HG02970 (cell line): ENCODE measurements around the gene CERT1.
"Not testable (repeated sequence)": the region's sequence is repeated elsewhere in the genome, so short reads cannot be mapped to it uniquely, and the experiment has no call there.

Experiments used
- ATAC-seq: cut with Tn5 transposase; IDR thresholded peaks from one replicate; pipeline ENCODE4 v1.9.1; 2021; ENCODE audit warnings: mild to moderate bottlenecking, moderate library complexity, moderate number of reproducible peaks; ENCODE audit not compliant: unreplicated experiment, low FRiP score

Gene CERT1

DNA sequence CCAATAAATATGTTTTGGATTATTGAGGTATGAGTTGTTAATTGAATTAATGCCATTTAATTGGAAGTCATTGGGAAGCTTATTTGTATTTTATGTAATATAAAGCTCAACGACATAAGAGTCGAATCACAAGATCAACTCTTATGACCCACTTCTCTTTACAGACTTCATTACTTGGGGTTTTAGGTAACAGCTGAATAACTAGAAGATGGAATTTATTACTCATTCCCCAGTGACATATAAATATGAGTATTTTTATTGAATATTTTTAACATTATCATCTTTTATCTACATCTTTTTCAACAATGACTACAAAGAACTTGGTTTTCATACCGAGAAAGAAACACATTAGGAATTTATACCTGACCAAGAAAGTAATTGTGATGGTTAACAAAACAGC lies 153.3 kb downstream of the CERT1 start:
- no peak for ATAC-seq

DNA sequence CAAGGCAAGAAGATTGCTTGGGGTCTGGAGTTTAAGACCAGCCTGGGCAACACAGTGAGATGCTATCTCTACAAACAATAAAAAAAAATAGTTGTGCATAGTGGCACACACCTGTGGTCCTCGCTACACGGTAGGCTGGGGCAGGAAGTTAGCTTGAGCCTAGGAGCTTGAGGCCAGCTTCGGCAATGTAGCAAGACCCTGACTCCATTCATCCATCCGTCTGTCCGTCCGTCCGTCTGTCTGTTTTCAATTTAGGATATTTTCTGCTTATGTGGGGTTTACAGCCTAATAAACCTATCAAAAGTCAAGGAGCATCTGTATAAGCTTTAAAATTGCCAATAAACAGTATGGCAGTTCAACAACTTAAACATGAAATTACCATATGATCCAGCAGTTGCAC lies 154.7 kb downstream of the CERT1 start:
- ATAC-seq: no peak

DNA sequence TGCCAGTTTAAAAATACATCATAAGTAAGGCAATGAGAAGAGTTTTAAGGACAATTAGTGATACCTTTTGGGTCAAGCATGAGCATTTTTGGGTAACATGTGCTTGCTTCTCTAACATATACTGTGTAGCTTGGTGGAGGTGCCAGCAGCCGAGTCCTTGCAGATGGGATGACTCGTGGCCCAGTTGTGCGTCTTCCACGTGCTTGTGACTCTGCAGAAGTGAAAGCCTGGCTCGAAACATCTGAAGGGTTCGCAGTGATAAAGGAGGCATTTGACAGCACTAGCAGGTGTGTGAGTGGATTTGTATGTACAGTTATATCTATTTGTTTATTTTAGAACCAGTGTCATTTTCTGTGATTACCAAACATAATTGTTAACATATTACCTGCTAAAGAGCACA lies 156.2 kb downstream of the CERT1 start:
- ATAC-seq: no peak

DNA sequence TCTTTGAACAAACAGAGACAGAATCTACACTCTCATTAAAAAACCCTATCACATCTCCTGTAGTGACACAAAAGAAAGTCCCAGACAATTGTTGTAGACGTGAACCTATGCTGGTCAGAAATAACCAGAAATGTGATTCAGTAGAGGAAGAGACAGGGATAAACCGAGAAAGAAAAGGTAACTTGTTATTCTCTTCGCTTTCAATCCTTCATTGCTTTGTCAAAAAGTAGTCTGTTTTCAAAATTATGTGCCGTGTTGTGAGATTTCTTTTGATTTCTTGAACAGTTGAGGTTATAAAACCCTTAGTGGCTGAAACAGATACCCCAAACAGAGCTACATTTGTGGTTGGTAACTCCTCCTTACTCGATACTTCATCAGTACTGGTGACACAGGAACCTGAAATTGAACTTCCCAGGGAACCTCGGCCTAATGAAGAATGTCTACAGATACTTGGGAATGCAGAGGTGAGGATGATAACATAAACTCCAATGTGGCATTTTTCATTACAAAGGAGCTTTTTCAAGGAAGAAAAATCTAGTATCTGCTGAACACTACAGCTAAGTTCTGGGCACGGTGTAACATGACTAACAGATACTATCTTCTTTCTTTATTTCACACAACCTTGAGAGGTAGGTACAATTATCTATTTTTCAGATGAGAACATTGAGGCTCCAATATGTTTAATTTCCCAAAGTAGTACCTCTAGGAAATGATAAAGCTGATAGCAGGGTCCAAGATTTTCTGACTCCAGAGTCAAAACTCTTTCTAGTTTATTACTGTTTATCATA lies 160.1 kb downstream of the CERT1 start:
- no peak for ATAC-seq

DNA sequence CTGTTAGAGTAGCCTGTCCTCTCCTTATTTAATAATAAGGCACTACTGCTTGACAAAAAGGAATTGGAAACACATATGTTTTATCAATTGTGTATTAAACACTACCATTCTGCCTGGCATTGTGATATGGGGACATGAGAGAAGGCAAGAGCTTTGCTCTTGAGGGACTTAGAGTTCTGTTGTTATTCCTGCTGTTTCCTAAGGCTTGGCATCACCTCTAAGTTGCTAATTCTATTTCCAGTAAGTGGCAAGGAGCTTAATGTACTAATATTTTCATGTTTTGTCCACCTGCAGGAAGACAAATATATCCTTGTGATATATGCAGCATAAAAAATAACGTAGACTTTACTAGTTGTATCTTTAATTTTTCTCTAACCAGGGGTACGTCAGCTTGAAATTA lies 161.8 kb downstream of the CERT1 start:
- no peak for ATAC-seq

DNA sequence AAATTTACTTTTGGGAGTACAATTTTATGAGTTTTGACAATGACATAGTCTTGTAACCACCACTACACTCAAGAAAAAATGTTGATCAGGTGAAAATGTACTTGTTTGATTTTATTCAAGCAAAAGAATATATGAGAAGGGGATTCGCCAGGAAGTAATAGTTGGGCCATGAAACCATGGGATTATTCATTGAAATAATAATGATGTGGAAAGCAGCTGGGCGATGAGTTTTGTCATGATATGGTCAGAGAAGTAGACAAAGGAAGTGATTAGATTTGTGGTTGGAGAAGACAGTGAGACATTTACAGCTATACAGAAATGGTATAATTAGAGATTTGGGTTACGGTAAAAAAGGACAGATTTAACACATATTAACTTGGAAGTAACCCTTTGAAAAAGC lies 163.2 kb downstream of the CERT1 start:
- ATAC-seq: no peak

DNA sequence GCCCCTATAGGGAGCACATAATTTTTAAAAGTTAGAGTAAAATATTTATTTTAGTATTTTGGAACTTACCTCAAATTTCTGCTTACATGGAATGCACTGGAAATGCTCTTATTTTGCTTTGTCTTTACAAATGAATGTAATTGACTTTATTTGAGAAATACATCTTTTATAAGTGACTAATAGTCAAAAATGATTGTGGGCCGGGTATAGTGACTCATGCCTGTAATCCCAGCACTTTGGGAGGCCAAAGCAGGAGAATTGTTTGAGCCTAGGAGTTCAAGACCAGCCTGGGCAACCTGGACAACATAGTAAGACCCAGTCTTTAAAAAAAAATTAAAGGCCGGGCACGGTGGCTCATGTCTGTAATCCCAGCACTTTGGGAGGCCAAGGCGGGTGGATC lies 168.6 kb downstream of the CERT1 start:
- no peak for ATAC-seq

DNA sequence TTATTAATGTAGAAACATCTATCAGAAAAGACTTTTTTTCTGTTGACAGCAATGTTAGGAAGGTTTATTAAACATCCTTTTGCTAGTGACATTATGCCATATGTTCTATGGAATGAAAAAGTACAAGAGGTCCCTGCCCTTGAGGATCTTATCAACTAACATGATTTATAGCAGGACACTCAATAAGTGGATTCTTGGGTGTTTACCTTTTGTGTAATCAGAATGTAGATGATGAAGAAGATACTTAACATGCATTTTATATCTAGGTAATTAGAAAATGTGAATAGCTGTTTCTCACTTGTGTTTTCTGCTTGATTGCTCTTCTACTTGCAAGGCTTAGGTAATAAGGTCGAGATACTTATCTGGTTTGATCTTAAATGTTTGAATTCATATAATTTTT lies 169.5 kb downstream of the CERT1 start:
- no peak for ATAC-seq

DNA sequence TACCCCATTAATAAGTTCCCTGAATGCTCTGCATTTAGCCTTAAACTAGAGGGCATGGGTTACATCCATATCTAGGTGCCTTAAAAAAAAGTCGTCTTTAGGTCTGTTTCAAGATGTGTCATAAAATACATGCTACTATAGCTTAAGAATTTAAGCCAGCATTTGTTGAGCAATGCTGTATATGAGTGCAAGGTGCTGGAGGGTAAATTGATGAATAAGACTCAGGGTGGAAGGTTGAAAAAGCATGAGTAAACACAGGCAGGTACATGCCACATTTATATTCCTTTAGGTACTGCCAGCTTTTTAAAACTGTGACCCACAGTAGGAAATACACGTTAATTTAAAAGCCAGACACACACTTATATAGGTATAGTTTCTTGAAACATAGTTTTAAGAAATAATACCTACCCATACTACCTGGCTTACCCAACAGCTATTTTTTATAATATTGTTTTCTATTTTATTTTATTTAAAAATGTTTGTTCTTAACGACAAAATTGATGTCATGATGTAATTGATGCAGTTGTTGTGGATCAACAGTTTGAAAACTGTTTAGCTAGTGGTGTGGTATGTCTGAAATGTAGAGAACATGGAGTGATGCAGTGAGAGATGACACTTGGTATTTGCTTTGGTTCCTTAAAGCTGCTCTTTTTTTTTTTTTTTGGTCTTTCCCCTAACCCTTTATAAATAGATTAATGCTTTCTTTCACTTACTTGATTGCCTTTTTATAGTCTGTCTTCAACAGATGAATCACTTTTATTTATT lies 170.5 kb downstream of the CERT1 start:
- no peak for ATAC-seq

DNA sequence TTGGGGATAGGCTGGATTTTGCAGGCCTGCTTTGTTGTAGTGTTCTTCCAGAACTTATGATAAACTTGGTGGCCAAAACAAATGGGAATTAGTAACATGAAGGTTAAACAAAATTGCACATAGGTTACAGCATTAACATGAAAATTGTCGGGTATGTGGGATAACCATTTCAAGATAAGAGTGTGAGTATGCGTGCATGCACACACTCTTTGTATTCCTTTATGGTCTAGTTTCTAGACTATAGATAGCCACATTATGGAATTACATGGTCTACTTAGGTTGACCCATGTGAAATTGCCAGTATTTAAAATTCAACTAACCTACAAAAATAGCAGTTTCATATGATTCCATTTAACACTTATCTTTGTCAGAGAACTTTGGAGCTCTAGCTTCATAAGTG lies 173.0 kb downstream of the CERT1 start:
- ATAC-seq: no peak

DNA sequence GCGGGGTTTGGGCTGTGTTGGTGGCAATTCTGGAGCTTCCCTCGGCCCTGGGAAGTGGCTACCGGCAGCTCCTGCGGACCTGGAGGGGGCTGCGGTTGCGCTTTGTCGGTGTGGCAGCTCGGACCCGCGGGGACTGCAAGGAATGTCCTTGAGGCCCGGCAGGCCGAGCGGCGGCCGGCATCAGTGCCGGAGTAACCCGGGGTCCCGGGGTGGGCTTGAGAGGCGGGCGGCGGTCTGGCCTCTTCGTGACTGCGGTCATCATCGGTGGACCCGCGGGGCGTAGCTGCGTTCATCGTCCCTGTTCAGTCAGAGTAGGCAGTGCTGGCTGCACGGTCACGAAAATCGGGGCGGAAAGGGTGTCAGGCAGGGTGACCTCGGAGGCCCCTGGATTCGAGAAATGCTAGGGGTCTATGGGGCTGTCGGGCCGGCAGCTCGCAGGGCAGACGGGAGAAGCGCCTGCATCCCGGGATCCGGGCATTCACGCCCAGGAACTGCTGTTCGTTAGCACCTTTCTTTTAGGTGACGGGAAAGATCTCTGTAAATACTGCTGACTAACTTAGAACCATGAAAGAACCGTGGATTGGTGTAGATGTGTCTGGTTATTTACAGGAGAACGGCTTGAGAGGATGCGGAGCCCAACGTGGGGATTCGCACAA lies 173.9 kb downstream of the CERT1 start:
- ATAC-seq: no peak

DNA sequence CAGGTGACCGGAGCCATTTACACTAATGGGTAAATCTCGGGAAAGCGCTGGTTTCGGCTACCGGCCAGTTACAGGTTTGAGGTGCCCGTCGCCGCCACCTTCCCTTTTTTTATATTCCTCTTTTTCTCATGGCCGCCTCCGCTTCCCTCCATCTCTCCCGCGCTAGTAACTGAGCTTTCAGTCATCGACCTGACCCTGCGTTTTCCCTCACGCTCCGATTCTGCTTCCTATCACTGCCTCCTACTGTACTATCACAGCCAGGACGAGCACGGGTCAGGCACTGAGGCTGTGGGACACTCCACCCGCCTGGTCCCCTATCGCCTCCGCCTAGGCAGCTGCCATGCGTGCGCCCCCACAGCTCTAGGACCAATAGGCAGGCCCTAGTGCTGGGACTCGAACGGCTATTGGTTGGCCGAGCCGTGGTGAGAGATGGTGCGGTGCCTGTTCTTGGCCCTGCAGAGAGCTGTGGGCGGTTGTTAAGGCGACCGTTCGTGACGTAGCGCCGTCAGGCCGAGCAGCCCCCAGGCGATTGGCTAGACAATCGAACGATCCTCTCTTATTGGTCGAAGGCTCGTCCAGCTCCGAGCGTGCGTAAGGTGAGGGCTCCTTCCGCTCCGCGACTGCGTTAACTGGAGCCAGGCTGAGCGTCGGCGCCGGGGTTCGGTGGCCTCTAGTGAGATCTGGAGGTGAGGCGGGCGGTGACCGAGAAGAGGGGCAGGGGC lies 174.7 kb downstream of the CERT1 start, which contains the start of gene HMGCR:
Gene HMGCR, plus strand, starts transcription at position 606 of the 722 bp plus-strand sequence. CDS start 5,386 bp downstream, outside the sequence.
- ATAC-seq: peak; percentile 98

DNA sequence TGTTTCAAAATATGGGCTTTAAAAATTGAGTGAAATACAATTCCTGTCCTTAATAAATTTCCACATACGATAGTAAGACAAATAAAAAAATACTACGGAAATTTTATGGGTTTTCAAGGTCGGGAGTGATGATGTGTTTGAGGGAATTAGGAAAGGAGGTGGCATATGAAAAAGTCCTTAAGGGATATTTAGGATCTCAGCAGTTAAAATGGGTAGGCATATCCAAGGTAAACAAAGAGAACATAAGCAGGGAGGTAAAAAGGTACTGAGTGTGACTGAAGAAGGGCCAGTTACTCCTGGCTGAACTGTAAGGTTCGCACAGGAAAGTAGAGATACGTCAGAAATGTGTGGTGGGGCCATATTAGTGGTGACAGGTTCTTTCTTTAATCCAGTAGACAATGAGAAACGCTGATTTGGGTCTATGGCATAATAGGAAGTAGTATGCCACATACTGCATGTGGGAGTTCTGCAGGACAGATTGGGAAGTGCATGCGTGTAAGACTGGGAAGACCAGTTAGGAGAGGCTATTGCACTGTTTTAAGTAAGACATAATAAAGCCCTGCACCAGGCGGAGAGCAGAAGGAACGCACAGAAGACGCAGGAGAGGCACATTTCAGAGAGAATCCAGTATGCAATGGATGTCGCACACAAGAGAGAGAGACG lies 175.3 kb downstream of the CERT1 start:
- ATAC-seq: no peak

DNA sequence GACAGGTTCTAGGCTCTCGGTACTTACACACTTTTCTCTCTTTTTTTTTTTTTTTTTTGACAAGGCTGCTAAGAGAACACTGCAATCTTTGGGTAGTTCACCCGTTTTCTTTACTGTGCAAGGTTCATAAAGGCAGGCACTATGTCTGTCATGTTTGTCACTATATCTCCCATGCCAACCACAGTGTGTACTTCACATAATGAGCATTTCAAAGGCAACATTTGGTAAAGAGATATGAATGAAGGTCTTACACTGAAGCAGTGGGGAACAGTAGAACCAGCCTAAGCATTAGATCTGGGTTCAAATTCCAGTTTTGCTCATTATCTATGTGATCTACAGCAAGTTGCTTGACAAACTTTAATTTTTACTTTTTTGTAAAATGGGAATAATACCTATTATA lies 175.9 kb downstream of the CERT1 start:
- no peak for ATAC-seq

DNA sequence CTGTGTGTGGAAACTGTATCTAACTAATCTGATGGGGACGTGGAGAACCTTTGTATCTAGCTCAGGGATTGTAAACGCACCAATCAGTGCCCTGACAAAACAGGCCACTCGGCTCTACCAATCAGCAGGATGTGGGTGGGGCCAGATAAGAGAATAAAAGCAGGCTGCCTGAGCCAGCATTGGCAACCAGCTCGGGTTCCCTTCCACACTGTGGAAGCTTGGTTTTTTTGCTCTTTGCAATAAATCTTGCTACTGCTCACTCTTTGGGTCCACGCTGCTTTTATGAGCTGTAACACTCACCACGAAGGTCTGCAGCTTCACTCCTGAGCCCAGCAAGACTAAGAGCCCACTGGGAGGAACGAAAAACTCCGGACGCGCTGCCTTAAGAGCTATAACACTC lies 177.0 kb downstream of the CERT1 start:
- ATAC-seq: not testable (repeated sequence)

DNA sequence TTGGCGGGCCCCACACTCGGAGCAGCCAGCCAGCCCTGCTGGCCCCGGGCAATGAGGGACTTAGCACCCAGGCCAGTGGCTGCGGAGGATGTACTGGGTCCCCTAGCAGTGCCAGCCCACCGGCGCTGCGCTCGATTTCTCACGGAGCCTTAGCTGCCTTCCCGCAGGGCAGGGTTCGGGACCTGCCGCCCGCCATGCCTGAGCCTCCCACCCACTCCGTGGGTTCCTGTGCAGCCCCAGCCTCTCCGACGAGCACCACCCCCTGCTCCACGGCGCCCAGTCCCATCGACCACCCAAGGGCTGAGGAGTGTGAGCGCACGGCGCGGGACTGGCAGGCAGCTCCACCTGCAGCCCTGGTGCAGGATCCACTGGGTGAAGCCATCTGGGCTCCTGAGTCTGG lies 177.7 kb downstream of the CERT1 start:
- not testable (repeated sequence) for ATAC-seq

DNA sequence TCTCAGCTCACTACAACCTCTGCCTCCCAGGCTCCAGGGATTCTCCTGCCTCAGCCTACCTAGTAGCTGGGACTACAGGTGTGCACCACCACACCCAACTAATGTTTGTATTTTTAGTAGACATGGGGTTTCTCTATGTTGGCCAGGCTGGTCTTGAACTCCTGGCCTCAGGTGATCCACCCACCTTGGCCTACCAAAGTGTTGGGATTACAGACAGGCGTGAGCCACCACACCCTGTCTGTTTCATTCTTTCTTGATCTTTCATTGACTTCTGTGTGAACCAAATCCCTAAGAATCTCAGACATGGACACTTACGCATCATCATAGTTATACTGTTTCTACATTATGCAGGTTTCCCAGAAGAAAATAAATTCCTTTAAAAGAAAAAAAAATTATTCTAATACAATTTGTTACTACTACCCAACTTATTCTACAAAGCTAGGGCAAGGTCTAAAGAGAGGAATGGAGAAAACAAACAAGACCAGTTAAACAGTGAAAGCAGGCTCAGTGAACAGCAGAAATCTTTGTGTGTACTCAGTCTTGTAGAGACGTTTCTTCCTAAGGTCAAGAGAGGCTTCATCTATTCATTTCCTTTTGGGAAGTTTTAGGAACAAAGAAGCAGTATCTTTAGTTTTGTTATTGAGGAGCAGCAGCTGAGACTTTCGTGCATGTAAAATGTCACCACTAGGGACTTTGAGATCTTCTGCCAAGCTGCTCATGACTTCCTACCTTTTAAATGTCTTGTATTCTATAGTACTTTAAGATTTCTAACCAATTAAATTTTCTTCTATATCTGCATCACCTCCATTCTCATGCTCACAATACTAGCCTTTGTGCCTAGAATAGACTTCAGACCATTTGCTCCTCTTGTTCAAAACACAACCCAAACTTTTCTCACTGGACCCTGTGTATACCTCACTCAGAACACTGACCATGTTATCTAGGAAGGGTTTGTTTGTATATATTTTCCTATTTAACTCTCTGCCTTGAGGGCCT lies 180.0 kb downstream of the CERT1 start:
- ATAC-seq: no peak

DNA sequence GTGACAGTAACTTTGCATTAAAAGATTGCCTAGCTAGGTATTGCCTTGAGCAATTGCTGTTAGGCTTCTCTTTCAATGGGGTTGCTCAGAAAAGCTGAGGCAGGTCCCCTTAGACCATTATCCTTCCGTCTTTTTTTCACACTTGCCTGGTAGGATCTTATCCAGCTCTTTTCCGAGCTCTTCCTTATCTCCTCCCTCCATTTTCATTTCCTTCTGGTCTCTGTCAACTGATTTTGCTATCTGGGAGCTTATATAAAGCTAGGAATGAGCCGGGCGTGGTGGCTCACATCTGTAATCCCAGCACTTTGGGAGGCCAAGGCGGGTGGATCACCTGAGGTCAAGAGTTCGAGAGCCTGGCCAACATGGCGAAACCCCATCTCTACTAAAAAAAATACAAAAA lies 181.0 kb downstream of the CERT1 start:
- no peak for ATAC-seq
